Vagina (tissue), 2 donors: Measurements from ENCODE around the gene PAQR7.

Experiments
- POLR2AphosphoS5 ChIP-seq, 2 donors: sonication (generic); formaldehyde crosslinking; IDR thresholded peaks; one replicate each; pipeline ENCODE4 v1.9.0; 2017; ENCODE audit warnings: antibody characterized with exemption in 2 of 2, mild to moderate bottlenecking in 2 of 2, low read depth in 1 of 2; ENCODE audit not compliant: insufficient read depth in 1 of 2
- TF ChIP-seq, protein P1 (sequence below), 3 experiments: fragments of 450-650 bp in 2 of 3; fragments of 200-600 bp in 1 of 3; sonication (generic) in 1 of 3; IDR thresholded peaks; one replicate each; pipeline ENCODE4 v1.5.1; 2017 to 2019; ENCODE audit warnings: antibody characterized with exemption in 3 of 3, mild to moderate bottlenecking in 2 of 3, moderate library complexity in 2 of 3

DNA sequence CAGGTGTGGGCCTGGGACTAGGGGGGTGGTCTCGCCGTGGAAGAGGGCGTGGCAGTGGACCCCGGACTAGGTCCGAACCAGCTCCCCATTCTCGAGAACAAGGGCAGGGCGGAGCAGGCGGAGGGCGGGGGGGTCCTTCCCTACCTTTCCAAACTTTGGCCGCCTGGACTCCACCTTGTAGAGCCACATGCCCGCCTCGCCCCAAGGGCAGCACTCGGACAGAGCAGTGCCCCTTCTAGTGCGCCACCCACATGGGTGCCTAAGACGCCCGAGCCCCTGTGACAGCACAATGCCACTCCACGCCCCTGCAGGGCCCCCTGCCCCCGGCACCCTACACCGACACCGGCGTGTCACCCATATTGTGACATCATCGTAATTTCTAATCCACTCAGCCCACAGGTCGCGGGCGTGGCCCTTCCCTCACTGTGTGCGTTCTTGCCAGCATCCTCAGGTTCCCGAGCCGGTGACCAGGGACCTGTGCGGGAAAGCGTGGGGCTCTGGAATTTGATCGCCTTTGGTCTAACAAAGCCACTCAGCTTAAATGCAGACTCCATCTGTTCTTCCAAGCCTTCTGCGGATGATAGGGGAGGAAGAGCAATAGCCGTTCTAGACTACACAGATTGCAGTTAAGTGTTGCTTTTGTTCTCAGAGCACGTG, 31.3 kb upstream of the PAQR7 start:
- TF ChIP-seq, protein P1, sequence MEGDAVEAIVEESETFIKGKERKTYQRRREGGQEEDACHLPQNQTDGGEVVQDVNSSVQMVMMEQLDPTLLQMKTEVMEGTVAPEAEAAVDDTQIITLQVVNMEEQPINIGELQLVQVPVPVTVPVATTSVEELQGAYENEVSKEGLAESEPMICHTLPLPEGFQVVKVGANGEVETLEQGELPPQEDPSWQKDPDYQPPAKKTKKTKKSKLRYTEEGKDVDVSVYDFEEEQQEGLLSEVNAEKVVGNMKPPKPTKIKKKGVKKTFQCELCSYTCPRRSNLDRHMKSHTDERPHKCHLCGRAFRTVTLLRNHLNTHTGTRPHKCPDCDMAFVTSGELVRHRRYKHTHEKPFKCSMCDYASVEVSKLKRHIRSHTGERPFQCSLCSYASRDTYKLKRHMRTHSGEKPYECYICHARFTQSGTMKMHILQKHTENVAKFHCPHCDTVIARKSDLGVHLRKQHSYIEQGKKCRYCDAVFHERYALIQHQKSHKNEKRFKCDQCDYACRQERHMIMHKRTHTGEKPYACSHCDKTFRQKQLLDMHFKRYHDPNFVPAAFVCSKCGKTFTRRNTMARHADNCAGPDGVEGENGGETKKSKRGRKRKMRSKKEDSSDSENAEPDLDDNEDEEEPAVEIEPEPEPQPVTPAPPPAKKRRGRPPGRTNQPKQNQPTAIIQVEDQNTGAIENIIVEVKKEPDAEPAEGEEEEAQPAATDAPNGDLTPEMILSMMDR (IDR thresholded peaks at IDR 0.05), result no peak
- TF ChIP-seq POLR2AphosphoS5 (IDR thresholded peaks at IDR 0.05; ENCODE audit: insufficient read depth in 1 of 2, low read depth in 1 of 2), result peak in 1 of 2 donors; percentile 41
